Stimulated activated CD4-positive, alpha-beta T cell treated with anti-CD3 and anti-CD28 coated beads, Interleukin-4, amount 100 ng/mL, for 4 hours (primary cell): ENCODE data around the gene KLF14.
"Not testable (repeated sequence)": the region's sequence is repeated elsewhere in the genome, so short reads cannot be mapped to it uniquely, and the experiment has no call there.

Experiments used
- DNase-seq, 2 experiments: peaks; one replicate each; pipeline ENCODE4 v3.0.0-alpha.2; 2020

KLF14 gene

DNA sequence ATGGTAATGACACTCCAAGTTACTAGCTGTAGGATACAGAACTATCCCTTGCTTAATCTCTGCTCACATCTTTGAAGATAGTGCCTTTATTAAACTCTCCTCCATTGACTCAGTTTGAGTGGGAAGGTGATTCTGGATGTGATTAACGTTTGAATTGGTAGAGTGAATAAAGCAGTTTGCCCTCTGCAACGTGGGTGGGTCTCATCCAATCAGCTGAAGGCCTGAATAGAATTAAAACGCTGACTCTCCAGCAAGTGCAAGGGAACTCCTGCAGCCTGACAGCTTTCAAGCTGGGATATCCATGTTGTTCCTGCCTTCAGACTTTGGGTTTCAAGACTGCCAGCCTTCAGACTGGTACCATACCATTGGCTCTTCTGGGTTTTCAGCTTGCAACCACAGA lies 21.6 kb downstream of the KLF14 start:
- no peak for DNase-seq

DNA sequence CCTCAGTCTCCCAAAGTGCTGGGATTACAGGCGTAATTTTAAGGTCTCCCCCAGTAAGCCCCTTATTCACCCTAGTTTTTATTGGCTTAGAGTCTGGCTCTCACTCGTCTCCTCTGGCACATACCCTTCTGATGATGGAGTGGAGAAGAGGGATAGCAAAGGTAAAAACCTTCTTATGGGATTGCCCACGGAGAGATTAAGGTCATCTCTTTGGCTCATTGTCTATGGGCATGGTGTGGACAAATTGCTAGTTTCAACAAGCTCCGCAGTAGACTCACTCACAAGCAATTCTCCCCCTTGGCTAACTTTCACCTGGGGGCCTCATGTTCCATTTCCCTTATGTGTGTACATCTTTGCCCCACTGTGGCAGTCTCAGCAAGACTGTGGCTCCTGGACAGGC lies 25.2 kb downstream of the KLF14 start:
- no peak for DNase-seq

DNA sequence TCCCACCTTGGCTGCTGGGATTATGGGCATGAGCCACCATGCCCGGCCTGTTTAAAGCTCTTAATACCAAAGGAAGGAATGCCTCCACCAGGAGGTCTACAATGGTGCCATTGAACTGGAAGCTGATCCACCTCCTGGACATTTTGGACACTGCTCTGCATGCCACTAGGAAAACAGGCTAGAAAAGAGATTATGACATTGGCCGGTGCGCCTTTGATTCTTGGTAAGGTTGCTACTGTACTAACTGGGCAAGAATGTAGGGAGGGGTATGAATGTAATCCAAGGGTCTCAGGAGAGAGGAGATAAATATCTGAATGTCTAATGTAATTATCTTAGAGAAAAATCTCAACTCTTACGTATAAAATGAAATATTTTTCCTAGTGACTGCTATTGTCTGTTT lies 26.0 kb downstream of the KLF14 start:
- DNase-seq = no peak

DNA sequence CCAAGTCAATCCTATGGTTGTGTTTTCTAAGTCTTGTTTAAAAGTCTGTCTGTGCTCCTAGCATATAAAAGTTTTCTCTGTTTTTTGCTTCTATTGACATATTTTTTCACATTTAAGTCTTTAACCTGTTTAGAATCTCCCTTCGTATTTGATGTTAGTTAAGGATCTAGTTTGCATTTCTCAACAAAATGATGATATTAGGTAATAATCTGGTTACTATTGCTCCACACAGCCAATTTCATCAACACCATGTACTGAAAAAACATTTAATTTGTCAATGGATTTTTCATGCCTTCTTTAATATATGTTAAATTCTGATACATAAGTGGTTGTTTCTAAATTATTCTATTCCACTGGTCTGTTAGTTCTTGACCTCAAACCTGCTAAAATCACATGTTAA lies 30.2 kb downstream of the KLF14 start:
- no peak for DNase-seq

DNA sequence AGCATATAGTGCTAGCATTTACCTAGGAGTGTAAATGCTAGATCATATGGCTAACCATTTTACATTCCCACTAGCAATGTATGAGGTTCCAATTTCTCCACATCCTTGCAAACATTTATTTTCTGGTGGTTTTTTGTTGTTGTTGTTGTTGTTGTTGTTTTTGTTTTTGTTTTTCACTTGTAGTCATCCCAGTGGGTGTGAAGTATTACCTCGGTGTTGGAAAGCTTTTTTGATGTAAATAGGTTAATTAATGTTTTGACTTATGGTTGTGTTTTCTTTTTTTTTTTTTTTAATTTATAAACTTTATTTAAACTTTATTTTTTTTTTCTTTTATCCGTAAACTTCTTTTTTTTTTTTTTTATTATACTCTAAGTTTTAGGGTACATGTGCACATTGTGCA lies 32.4 kb downstream of the KLF14 start:
- no peak for DNase-seq

DNA sequence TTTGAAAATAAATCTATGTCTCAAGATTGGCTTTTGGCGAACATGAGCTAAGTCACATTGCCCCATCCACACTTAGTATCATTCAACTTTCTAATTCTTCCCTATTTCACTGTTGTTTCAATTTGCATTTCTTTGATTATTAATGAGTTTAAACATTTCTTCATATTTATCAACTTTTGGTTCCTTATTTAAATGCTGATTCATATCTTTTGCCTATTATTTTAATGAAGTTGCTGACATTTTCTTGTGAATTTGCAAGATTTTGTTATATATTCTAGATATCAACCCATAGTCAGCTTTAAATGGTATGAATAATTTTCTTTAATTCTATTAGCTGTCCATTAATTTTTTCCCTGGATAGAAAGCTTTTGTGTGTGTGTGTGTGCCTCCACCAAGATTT lies 33.2 kb downstream of the KLF14 start:
- DNase-seq = no peak

DNA sequence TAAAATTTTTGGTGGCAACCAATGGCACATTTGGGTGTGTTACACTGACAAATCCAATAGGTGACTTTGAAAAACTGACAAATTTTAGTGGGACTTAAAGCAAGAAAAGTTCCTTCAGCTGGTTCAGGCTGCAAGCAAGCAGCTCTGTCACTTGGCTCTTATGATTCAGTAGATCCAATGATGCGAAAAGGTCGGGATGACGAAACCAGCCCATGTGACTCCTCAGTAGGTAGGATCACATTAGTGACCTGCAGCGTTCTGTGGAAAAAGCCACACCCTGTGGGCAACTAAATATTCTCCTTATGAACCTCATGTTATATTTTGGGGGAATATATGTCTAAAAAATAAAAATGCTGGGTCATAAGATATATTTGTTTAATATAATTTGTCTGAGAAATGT lies 34.3 kb downstream of the KLF14 start:
- DNase-seq = no peak

DNA sequence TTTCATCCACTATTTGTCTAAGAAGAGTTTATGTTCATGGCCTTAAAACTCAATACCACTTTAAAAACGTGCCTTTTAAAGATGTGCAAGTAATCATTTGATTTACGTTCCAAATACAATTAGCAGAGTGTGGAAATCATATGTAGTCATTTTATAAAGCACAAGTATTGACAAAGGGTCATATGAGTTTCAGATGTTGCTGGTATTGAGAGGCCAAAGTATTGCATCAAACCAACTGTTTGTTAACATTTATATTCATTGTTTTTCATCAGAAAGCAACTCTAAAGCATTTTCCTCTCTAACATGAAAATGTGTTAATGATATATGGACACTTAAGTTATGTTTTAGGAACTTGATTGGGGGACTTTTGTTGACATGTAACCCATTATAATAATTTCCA lies 36.2 kb downstream of the KLF14 start:
- DNase-seq = no peak

DNA sequence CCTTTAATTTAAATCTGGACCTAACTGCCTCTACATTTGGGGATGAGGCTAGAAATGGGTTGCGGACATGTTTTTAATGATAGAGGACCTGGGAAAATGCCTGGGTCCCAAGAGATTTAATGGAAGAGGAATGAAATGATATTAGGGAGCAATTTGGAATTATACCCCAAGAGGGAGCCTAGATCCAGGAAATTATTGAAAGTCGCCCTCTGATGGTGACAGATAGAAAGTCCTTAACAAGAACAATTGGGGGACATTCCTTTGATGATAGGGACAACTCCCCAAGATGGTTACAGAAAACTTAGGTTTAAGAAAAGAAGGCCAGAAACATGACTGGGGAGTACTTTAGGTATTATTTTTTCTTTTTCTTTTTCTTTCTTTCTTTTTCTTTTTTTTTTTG lies 38.2 kb downstream of the KLF14 start:
- DNase-seq = no peak

DNA sequence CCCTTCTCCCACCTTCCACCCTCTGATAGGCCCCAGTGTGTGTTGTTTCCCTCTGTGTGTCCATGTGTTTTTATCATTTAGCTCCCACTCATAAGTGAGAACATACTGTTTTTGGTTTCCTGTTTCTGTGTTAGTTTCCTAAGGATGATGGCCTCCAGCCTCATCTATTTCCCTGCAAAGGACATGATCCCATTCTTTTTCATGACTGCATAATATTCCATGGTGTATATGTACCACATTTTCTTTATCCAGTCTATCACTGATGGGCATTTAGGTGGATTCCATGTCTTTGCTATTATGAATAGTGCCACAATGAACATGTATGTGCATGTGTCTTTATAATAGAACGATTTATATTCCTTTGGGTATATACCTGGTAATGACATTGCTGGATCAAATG lies 41.6 kb downstream of the KLF14 start:
- DNase-seq = not testable (repeated sequence)

DNA sequence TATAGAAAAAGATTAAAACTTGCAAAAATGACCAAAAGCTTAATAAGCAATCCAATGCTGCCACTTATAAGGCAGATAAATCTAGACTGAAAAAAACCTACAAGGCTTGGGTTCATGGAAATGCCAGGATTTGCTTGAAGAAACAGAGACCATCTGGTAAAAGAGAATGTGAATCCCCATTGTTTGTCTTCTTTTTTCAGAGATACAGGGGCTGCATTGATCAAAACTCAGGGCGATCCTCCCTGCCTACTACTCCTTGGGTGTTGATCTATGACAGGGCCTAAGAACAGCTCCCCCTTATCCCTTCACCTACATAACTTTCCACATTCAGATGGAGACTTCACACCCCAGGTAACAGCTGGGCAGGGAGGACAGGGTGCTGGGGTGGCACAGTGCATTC lies 44.3 kb downstream of the KLF14 start:
- no peak for DNase-seq

DNA sequence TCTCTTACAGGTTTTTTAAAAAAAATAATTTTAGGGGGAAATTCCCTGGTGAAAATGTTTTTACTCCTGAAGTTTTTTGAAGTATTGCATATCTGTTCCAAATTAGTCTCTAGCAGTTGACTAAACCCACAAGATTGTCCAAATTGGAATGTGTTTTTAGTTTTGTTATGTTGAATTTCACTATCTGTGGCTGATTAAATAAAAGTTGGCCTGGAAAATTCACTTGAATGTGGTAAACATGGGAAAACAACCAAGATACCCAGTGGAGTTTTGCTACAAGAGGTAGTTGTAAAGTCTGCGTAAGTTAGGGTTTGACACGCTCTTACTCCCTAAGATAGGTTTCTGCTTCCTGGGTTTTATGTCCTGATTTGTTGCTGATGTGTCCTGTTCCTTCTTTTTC lies 51.0 kb downstream of the KLF14 start:
- DNase-seq = no peak
